Stomach smooth muscle (tissue), 2 donors: ENCODE measurements around the gene CLUH.

ENCODE experiments used
- H3K27ac ChIP-seq: one replicate; pipeline ENCODE4 v1.7.0; 2013; ENCODE audit warnings: mild to moderate bottlenecking, low read length, inconsistent platforms
- H3K27me3 ChIP-seq, 2 donors: one replicate each; pipeline ENCODE4 v1.7.0; 2013; ENCODE audit warnings: low read length in 2 of 2; ENCODE audit not compliant: insufficient read depth in 2 of 2, control insufficient read depth in 1 of 2
- H3K36me3 ChIP-seq, 2 donors: one replicate each; pipeline ENCODE4 v1.7.0; 2013; ENCODE audit warnings: low read length in 2 of 2; ENCODE audit not compliant: control insufficient read depth in 2 of 2, insufficient read depth in 2 of 2
- H3K4me1 ChIP-seq: one replicate; pipeline ENCODE4 v1.7.0; 2013; ENCODE audit warnings: low read length; ENCODE audit not compliant: control insufficient read depth, insufficient read depth
- H3K4me3 ChIP-seq, 2 donors: one replicate each; pipeline ENCODE4 v1.7.0; 2013; ENCODE audit warnings: low read length in 2 of 2
- H3K9ac ChIP-seq, 2 donors: one replicate each; pipeline ENCODE4 v1.7.0; 2013; ENCODE audit warnings: low read length in 2 of 2, mild to moderate bottlenecking in 1 of 2
- H3K9me3 ChIP-seq, 2 donors: one replicate each; pipeline ENCODE4 v1.7.0; 2013; ENCODE audit warnings: low read length in 2 of 2; ENCODE audit not compliant: control insufficient read depth in 2 of 2
- donor health status: healthy.
- donor health status: Pancreatic carcinoma.

The CLUH gene, protein sequence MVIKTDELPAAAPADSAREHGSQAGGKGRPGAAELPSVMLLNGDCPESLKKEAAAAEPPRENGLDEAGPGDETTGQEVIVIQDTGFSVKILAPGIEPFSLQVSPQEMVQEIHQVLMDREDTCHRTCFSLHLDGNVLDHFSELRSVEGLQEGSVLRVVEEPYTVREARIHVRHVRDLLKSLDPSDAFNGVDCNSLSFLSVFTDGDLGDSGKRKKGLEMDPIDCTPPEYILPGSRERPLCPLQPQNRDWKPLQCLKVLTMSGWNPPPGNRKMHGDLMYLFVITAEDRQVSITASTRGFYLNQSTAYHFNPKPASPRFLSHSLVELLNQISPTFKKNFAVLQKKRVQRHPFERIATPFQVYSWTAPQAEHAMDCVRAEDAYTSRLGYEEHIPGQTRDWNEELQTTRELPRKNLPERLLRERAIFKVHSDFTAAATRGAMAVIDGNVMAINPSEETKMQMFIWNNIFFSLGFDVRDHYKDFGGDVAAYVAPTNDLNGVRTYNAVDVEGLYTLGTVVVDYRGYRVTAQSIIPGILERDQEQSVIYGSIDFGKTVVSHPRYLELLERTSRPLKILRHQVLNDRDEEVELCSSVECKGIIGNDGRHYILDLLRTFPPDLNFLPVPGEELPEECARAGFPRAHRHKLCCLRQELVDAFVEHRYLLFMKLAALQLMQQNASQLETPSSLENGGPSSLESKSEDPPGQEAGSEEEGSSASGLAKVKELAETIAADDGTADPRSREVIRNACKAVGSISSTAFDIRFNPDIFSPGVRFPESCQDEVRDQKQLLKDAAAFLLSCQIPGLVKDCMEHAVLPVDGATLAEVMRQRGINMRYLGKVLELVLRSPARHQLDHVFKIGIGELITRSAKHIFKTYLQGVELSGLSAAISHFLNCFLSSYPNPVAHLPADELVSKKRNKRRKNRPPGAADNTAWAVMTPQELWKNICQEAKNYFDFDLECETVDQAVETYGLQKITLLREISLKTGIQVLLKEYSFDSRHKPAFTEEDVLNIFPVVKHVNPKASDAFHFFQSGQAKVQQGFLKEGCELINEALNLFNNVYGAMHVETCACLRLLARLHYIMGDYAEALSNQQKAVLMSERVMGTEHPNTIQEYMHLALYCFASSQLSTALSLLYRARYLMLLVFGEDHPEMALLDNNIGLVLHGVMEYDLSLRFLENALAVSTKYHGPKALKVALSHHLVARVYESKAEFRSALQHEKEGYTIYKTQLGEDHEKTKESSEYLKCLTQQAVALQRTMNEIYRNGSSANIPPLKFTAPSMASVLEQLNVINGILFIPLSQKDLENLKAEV (N-terminal part only)

GRCh38 chr17:2711608-2712299 lies at the start of gene CLUH:
TSS of gene CLUH (minus strand) at chr17:2711764. CDS start at chr17:2711661, 103 bp downstream.
- H3K36me3 ChIP-seq = no peaks in the 10 kb centered on the region
- peak within 1 kb of the TSS; percentile 88 to 91 for H3K9ac ChIP-seq
- H3K9me3 ChIP-seq = no peaks in the 10 kb centered on the region
- H3K4me3 ChIP-seq = peak within 1 kb of the TSS; percentile 88 to 96
- no peaks in the 10 kb centered on the region for H3K27me3 ChIP-seq
- peak within 1 kb of the TSS; percentile 79 for H3K27ac ChIP-seq
- H3K4me1 ChIP-seq = peaks cover 57% of the 10 kb centered on the region

GRCh38 chr17:2758870-2759269 lies 47.3 kb upstream of the CLUH start:
- H3K4me1 ChIP-seq = peaks cover 6% of the 10 kb centered on the region
- H3K27ac ChIP-seq = no peak overlapping the region
- no peaks in the 10 kb centered on the region for H3K36me3 ChIP-seq
- H3K4me3 ChIP-seq = no peak overlapping the region
- H3K9me3 ChIP-seq = no peaks in the 10 kb centered on the region
- peaks cover 25 to 27% of the 10 kb centered on the region in 2 donors for H3K27me3 ChIP-seq
- H3K9ac ChIP-seq = no peak overlapping the region

GRCh38 chr17:2755891-2756724 lies 44.5 kb upstream of the CLUH start:
- Histone ChIP-seq H3K9me3 (no peaks in the 10 kb centered on the region), H3K9ac (no peak overlapping the region), H3K4me3 (peak overlapping the region in 1 of 2 donors; percentile 8), H3K27me3 (peaks cover 27 to 28% of the 10 kb centered on the region in 2 donors), H3K36me3 (no peaks in the 10 kb centered on the region), H3K27ac (no peak overlapping the region), H3K4me1 (peaks cover 6% of the 10 kb centered on the region)

- H3K36me3 ChIP-seq = no peaks in the 10 kb centered on the region
- no peaks in the 10 kb centered on the region for H3K9me3 ChIP-seq
- no peak overlapping the region for H3K4me3 ChIP-seq
- no peak overlapping the region for H3K9ac ChIP-seq
- H3K27me3 ChIP-seq = peaks cover 29 to 31% of the 10 kb centered on the region in 2 donors
- H3K27ac ChIP-seq = no peak overlapping the region
- H3K4me1 ChIP-seq = peaks cover 6% of the 10 kb centered on the region
Observed at GRCh38 chr17:2751491-2751890, 39.9 kb upstream of the CLUH start.

- H3K27ac ChIP-seq = no peak overlapping the region
- H3K4me3 ChIP-seq = no peak overlapping the region
- H3K27me3 ChIP-seq = peaks cover 23 to 24% of the 10 kb centered on the region in 2 donors
- H3K4me1 ChIP-seq = no peaks in the 10 kb centered on the region
- no peaks in the 10 kb centered on the region for H3K36me3 ChIP-seq
- H3K9ac ChIP-seq = no peak overlapping the region
- H3K9me3 ChIP-seq = no peaks in the 10 kb centered on the region
Observed at GRCh38 chr17:2750721-2751120, 39.2 kb upstream of the CLUH start.

DNA sequence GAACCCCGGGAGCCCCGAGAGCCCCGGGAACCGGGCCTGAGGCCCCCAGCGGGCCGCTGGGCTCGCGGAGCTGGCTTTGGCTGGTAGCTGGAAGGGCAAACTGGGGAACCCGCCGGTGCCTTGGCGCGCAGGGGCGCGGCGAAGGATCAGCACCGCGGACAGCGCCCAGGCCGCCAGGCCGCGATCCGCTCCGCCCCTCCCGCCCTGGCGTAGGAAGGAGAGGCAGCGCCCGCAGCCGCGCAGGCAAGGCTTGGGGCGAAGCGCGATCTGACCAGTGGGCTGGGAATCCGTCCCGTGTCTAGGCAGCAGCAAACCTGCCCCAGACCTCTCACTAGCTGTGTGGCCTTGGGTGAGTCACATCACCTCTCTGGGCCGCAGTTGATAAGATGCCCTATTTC lies 38.2 kb upstream of the CLUH start:
- H3K9me3 ChIP-seq = no peaks in the 10 kb centered on the region
- no peak overlapping the region for H3K4me3 ChIP-seq
- H3K4me1 ChIP-seq = peaks cover 2% of the 10 kb centered on the region
- peaks cover 19 to 20% of the 10 kb centered on the region in 2 donors for H3K27me3 ChIP-seq
- H3K9ac ChIP-seq = no peak overlapping the region
- no peaks in the 10 kb centered on the region for H3K36me3 ChIP-seq
- no peak overlapping the region for H3K27ac ChIP-seq

DNA sequence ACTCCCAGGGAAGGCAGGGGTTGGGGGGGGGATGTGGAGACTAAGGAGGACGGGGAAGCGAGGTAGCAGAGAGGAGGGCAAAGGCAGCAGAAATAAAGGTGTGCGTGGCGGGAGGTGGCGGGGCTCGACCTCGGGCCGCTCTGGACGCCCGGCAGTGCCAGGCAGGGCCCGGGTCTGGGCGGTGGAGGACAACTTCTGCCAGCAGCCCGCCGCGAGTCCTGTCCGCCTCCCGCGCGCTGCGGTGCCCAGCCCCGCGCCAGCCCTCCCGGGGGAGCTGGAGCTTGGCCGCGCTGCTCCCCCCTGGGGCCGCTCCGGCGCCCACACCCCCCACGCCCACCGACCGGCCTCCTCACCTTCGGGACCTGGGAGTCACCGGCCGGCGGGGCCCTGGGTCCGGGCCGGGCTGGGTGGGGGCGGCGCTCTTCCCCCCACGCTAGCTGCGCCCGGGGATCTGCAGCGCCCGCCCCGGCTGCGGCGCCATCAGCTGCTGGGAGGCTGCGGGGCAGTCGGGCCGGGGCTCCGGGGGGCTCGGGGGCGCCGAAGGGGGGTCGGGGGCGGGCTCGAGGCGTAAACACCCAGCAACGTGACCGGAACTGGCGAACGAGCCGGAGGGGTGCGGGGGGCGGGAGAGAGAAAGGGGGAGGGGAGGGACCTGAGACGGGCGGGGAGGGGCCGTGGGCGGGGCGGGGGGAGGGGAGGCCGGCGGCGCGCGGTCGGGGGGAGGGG lies 37.7 kb upstream of the CLUH start, which contains the start of gene CCDC92B:
Gene CCDC92B (minus strand): TSS at position 595 of the 726 bp plus-strand sequence. CDS start 14,507 bp downstream, outside the sequence.
- Histone ChIP-seq H3K27ac (no peak within 1 kb of the TSS), H3K4me1 (peaks cover 2% of the 10 kb centered on the region), H3K36me3 (no peaks in the 10 kb centered on the region), H3K9me3 (no peaks in the 10 kb centered on the region), H3K9ac (no peak within 1 kb of the TSS), H3K4me3 (no peak within 1 kb of the TSS), H3K27me3 (peaks cover 19 to 20% of the 10 kb centered on the region in 2 donors)

- Histone ChIP-seq H3K36me3 (no peaks in the 10 kb centered on the region), H3K27ac (no peak overlapping the region), H3K4me1 (peaks cover 2% of the 10 kb centered on the region), H3K4me3 (no peak overlapping the region), H3K9ac (no peak overlapping the region), H3K9me3 (no peaks in the 10 kb centered on the region), H3K27me3 (peaks cover 13 to 16% of the 10 kb centered on the region in 2 donors)
Observed at GRCh38 chr17:2745317-2746037, 33.9 kb upstream of the CLUH start.
